Stomach (tissue), 19 donors: ENCODE measurements around the gene ACAP2. TPM values are rescaled to one million over a fixed set of nuclear protein-coding genes. Genes with fewer than 3 reads are reported as not detected.
"Not testable (repeated sequence)": the region's sequence is repeated elsewhere in the genome, so short reads cannot be mapped to it uniquely, and the experiment has no call there.

Experiments
- DNase-seq, 2 donors: peaks; one replicate each; pipeline versions ENCODE4 v3.0.0 to v3.0.0-alpha.2; 2013 to 2019
- H3K27ac ChIP-seq, 5 donors: fragments of 200-600 bp in 4 of 5; sonication (generic) in 4 of 5; one replicate each; pipeline ENCODE4 v1.5.1; 2013 to 2019; ENCODE audit warnings: mild to moderate bottlenecking in 1 of 5, moderate library complexity in 1 of 5
- H3K27me3 ChIP-seq, 3 donors: fragments of 200-600 bp; sonication (generic); one replicate each; pipeline ENCODE4 v1.5.1; 2017 to 2019; ENCODE audit warnings: mixed run types in 1 of 3
- H3K36me3 ChIP-seq, 4 donors: fragments of 200-600 bp; sonication (generic); 1 replicate in 3 of 4; 2 replicates in 1 of 4; pipeline ENCODE4 v1.5.1; 2016 to 2019
- H3K4me1 ChIP-seq, 4 donors: fragments of 200-600 bp; sonication (generic); one replicate each; pipeline ENCODE4 v1.5.1; 2016 to 2019
- H3K4me3 ChIP-seq, 4 donors: fragments of 200-600 bp; sonication (generic) in 3 of 4; one replicate each; pipeline ENCODE4 v1.5.1; 2016 to 2019; ENCODE audit warnings: mild to moderate bottlenecking in 1 of 4
- H3K9me3 ChIP-seq, 4 donors: fragments of 200-600 bp; sonication (generic); one replicate each; pipeline ENCODE4 v1.5.1; 2016 to 2019
- CTCF ChIP-seq, 7 experiments: fragments of 450-650 bp in 4 of 7; fragments of 200-600 bp in 3 of 7; sonication (generic) in 3 of 7; IDR thresholded peaks; one replicate each; pipeline ENCODE4 v1.5.1; 2016 to 2019; ENCODE audit warnings: antibody characterized with exemption in 7 of 7, control low read depth in 2 of 7, mild to moderate bottlenecking in 1 of 7
- EP300 ChIP-seq: sonication (generic); formaldehyde crosslinking; IDR thresholded peaks from one replicate; pipeline ENCODE4 v1.6.1; 2017; ENCODE audit warnings: antibody characterized with exemption
- POLR2A ChIP-seq, 4 donors: fragments of 450-650 bp; IDR thresholded peaks; one replicate each; pipeline ENCODE4 v1.6.1; 2016; ENCODE audit warnings: antibody characterized with exemption in 4 of 4, control low read depth in 2 of 4, mild to moderate bottlenecking in 1 of 4, moderate library complexity in 1 of 4
- POLR2AphosphoS5 ChIP-seq, 3 donors: sonication (generic); formaldehyde crosslinking; IDR thresholded peaks; one replicate each; pipeline ENCODE4 v1.6.1; 2016; ENCODE audit warnings: antibody characterized with exemption in 3 of 3
- WGBS, 5 donors: extraction: QIAGEN DNeasy Blood & Tissue Kit in 3 of 5; methylation state at CpG; one replicate each; pipeline versions ENCODE4 v1.1.5 to v1.1.7; 2013 to 2018; 5-methylcytosine and 5-hydroxymethylcytosine counted together
- intact Hi-C: fragments of 100-400 bp; cut with DNase I; formaldehyde crosslinking; loops from one replicate; pipeline ENCODE4 v1.15.1; 2023; ENCODE audit warnings: low total_unique reads
- long read RNA-seq, 10 donors: transcript quantifications; one replicate each; lab custom pipeline, GENCODE V29; 2026
- polyA plus RNA-seq, 3 donors: library from polyadenylated mRNA; stranded (reverse); fragments of 200-250 nt; gene quantifications; one replicate each; pipeline ENCODE4 v1.2.3, GENCODE V29; 2013
- total RNA-seq, 5 donors: library from RNA; depleted of rRNA; stranded (reverse); fragments of >200 nt; gene quantifications; one replicate each; pipeline versions ENCODE4 v1.1.0 to v1.2.3, GENCODE V29; 2014 to 2016
- donor health status: healthy with polysubstance abuse.
- donor health status: Bipolar disorder and iron deficiency.
- donor health status: healthy.

ACAP2 gene
- total RNA-seq (100 to 1,000 TPM in 3 of 5 donors, 10 to 100 TPM in 2; 33.9 to 159 (median 116) TPM), polyA plus RNA-seq (1 to 10 TPM; 4.6 to 7.9 (median 7.9) TPM)
- long read RNA-seq, donor 1, partial matches to known transcripts: 6 of 6 reads
- long read RNA-seq, donor 1, other reads (novel, unspliced or antisense): 0 of 6 reads
- long read RNA-seq, donor 2, full-length matches to known transcripts: 2 of 2 reads
- long read RNA-seq, donor 2, partial matches to known transcripts: 0 of 2 reads
- long read RNA-seq, donor 2, other reads (novel, unspliced or antisense): 0 of 2 reads
- long read RNA-seq, donor 3, full-length matches to known transcripts: 3 of 8 reads
- long read RNA-seq, donor 3, partial matches to known transcripts: 5 of 8 reads
- long read RNA-seq, donor 3, other reads (novel, unspliced or antisense): 0 of 8 reads
- long read RNA-seq, donor 4: 0 reads
- long read RNA-seq, donor 5, full-length matches to known transcripts: 1 of 1 reads
- long read RNA-seq, donor 5, partial matches to known transcripts: 0 of 1 reads
- long read RNA-seq, donor 5, other reads (novel, unspliced or antisense): 0 of 1 reads
- long read RNA-seq, donor 6: 0 reads
- long read RNA-seq, donor 7, full-length matches to known transcripts: 1 of 1 reads
- long read RNA-seq, donor 7, partial matches to known transcripts: 0 of 1 reads
- long read RNA-seq, donor 7, other reads (novel, unspliced or antisense): 0 of 1 reads
- long read RNA-seq, donor 8, full-length matches to known transcripts: 2 of 2 reads
- long read RNA-seq, donor 8, partial matches to known transcripts: 0 of 2 reads
- long read RNA-seq, donor 8, other reads (novel, unspliced or antisense): 0 of 2 reads
- long read RNA-seq, donor 9, partial matches to known transcripts: 0 of 1 reads
- long read RNA-seq, donor 9, other reads (novel, unspliced or antisense): 0 of 1 reads
- long read RNA-seq, donor 10: 0 reads

- Histone ChIP-seq H3K9me3 (no peaks in the 10 kb centered on the region), H3K36me3 (no peaks in the 10 kb centered on the region), H3K4me1 (peaks cover 19 to 45% (median 33%) of the 10 kb centered on the region in 4 donors), H3K27ac (peak within 1 kb of the TSS; percentile 90 to 98 (median 96)), H3K4me3 (peak within 1 kb of the TSS; percentile 84 to 98 (median 93)), H3K27me3 (no peaks in the 10 kb centered on the region)
- intact Hi-C loops: no loop called here
- 0 to 2% (median 0%) methylated on average over 17 to 106 of the region's 106 CpGs for WGBS, 5 donors
- peak; percentile 100 for DNase-seq
- TF ChIP-seq EP300 (no peak), POLR2AphosphoS5 (IDR thresholded peaks at IDR 0.05) (peak; percentile 56 to 98 (median 92)), CTCF (IDR thresholded peaks at IDR 0.05) (no peak), POLR2A (IDR thresholded peaks at IDR 0.05) (peak in 1 of 4 donors; percentile 86)
Observed at GRCh38 chr3:195442573-195443390, at the start of gene ACAP2. Gene ACAP2 (minus strand): TSS chr3:195443020. CDS start chr3:195442847, 173 bp downstream.

- WGBS, 5 donors: 89 to 95% (median 93%) methylated on average over 3 of the region's 3 CpGs
- no peak for TF ChIP-seq POLR2AphosphoS5 (IDR thresholded peaks at IDR 0.05)
- TF ChIP-seq EP300: no peak
- no peak for TF ChIP-seq CTCF (IDR thresholded peaks at IDR 0.05)
- TF ChIP-seq POLR2A (IDR thresholded peaks at IDR 0.05): no peak
- H3K9me3 ChIP-seq: no peaks in the 10 kb centered on the region
- no peaks in the 10 kb centered on the region for H3K27me3 ChIP-seq
- H3K36me3 ChIP-seq: no peaks in the 10 kb centered on the region
- H3K4me3 ChIP-seq: no peak overlapping the region
- intact Hi-C loops: no loop called here
- no peak overlapping the region for H3K27ac ChIP-seq
- DNase-seq: no peak
- H3K4me1 ChIP-seq: no peaks in the 10 kb centered on the region
Observed at GRCh38 chr3:195475614-195476013, 32.8 kb upstream of the ACAP2 start.

GRCh38 chr3:195475116-195475515, 32.3 kb upstream of the ACAP2 start:
- H3K9me3 ChIP-seq, H3K36me3 ChIP-seq, H3K27me3 ChIP-seq, intact Hi-C loops, H3K4me3 ChIP-seq, H3K4me1 ChIP-seq, H3K27ac ChIP-seq, DNase-seq: not testable (repeated sequence)
- WGBS, 5 donors: 79 to 91% (median 85%) methylated on average over 8 of the region's 8 CpGs

- no peak for TF ChIP-seq CTCF (IDR thresholded peaks at IDR 0.05)
- TF ChIP-seq EP300: no peak
- TF ChIP-seq POLR2AphosphoS5 (IDR thresholded peaks at IDR 0.05): no peak
- TF ChIP-seq POLR2A (IDR thresholded peaks at IDR 0.05): no peak
- Histone ChIP-seq H3K4me1 (no peaks in the 10 kb centered on the region), H3K27ac (no peak overlapping the region), H3K9me3 (no peaks in the 10 kb centered on the region), H3K36me3 (no peaks in the 10 kb centered on the region), H3K4me3 (no peak overlapping the region), H3K27me3 (no peaks in the 10 kb centered on the region)
- intact Hi-C loops: no loop called here
- DNase-seq: no peak
- 87 to 97% (median 90%) methylated on average over 4 of the region's 4 CpGs for WGBS, 5 donors
Observed at GRCh38 chr3:195468841-195469240, 26.0 kb upstream of the ACAP2 start.
